Esophagus (tissue), 2 donors: Measurements from ENCODE around the gene TEX28. TPM values are rescaled to one million over a fixed set of nuclear protein-coding genes. Genes with fewer than 3 reads are reported as not detected.
"Not testable (repeated sequence)": the region's sequence is repeated elsewhere in the genome, so short reads cannot be mapped to it uniquely, and the experiment has no call there.

Experiments used
- H3K27ac ChIP-seq, 2 donors: one replicate each; pipeline ENCODE4 v1.5.1; 2013; ENCODE audit warnings: low read depth in 2 of 2, mild to moderate bottlenecking in 2 of 2, inconsistent platforms in 1 of 2, low read length in 1 of 2, moderate library complexity in 1 of 2
- H3K27me3 ChIP-seq, 2 donors: one replicate each; pipeline ENCODE4 v1.6.1; 2013; ENCODE audit warnings: low read length in 2 of 2, control low read depth in 1 of 2, mild to moderate bottlenecking in 1 of 2; ENCODE audit not compliant: insufficient read depth in 2 of 2, control insufficient read depth in 1 of 2
- H3K36me3 ChIP-seq, 2 donors: one replicate each; pipeline ENCODE4 v1.6.1; 2013; ENCODE audit warnings: low read length in 1 of 2; ENCODE audit not compliant: control insufficient read depth in 2 of 2, insufficient read depth in 2 of 2
- H3K4me1 ChIP-seq, 2 donors: one replicate each; pipeline ENCODE4 v1.6.1; 2013; ENCODE audit warnings: low read length in 1 of 2; ENCODE audit not compliant: control insufficient read depth in 2 of 2, insufficient read depth in 2 of 2
- H3K4me3 ChIP-seq, 2 donors: one replicate each; pipeline ENCODE4 v1.5.1; 2013; ENCODE audit warnings: low read length in 2 of 2, mild to moderate bottlenecking in 2 of 2, low read depth in 1 of 2, moderate library complexity in 1 of 2
- H3K9me3 ChIP-seq, 2 donors: one replicate each; pipeline ENCODE4 v1.6.1; 2013; ENCODE audit warnings: mild to moderate bottlenecking in 2 of 2, low read depth in 1 of 2, low read length in 1 of 2, moderate library complexity in 1 of 2; ENCODE audit not compliant: control insufficient read depth in 2 of 2, insufficient read depth in 1 of 2
- WGBS, 2 donors: extraction: QIAGEN DNeasy Blood & Tissue Kit; methylation state at CpG; one replicate each; pipeline ENCODE4 v1.1.7; 2013; 5-methylcytosine and 5-hydroxymethylcytosine counted together
- polyA plus RNA-seq, 2 donors: library from polyadenylated mRNA; stranded (reverse); fragments of 200-250 nt; gene quantifications; one replicate each; pipeline ENCODE4 v1.2.3, GENCODE V29; 2013
- donor health status: healthy with polysubstance abuse.
- donor health status: Bipolar disorder and iron deficiency.

The TEX28 gene, protein sequence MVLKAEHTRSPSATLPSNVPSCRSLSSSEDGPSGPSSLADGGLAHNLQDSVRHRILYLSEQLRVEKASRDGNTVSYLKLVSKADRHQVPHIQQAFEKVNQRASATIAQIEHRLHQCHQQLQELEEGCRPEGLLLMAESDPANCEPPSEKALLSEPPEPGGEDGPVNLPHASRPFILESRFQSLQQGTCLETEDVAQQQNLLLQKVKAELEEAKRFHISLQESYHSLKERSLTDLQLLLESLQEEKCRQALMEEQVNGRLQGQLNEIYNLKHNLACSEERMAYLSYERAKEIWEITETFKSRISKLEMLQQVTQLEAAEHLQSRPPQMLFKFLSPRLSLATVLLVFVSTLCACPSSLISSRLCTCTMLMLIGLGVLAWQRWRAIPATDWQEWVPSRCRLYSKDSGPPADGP
- not detected for polyA plus RNA-seq

DNA sequence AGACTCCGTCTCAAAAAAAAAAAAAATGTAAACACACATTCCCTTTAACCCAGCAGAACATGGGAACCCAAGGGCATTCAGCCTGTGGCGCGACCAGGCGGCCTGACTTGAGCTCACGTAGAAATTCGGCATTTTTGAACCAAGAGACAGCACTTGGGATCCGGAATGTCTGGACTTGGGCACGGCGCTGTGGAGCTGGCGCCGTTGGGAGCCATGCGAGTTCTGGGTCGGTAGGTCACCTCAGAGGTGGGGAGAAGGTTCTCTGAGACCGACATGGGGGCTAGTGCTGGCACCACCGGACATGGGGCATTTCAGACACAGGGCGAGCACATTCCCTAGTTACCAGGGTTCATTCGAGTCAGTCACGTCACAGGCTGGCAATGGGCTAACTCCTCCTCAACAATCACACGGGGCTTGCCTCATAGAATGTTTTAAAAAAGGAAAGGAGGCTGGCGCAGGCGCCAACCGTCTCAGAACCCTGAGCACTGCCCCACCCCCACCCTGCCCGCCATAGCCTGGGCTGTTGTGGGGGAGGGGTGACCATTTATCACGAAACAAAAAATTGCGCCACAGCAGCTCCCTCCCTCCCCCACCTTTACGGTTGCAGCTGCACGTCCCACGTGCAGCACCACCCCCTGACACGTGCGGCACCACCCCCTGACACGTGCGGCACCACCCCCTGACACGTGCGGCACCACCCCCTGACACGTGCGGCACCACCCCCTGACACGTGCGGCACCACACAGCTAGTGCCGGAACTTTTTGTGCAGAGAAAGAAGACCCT lies at the start of gene TEX28:
Gene TEX28 (minus strand): TSS at position 334 of the 784 bp plus-strand sequence. CDS start 3,007 bp downstream, outside the sequence.
- no peak within 1 kb of the TSS for H3K27ac ChIP-seq
- H3K27me3 ChIP-seq: no peaks in the 10 kb centered on the region
- 93 to 94% methylated on average over 38 of the region's 39 CpGs for WGBS, 2 donors
- H3K9me3 ChIP-seq: peaks cover 0 to 5% of the 10 kb centered on the region in 2 donors
- no peak within 1 kb of the TSS for H3K4me3 ChIP-seq
- H3K4me1 ChIP-seq: no peaks in the 10 kb centered on the region
- no peaks in the 10 kb centered on the region for H3K36me3 ChIP-seq

DNA sequence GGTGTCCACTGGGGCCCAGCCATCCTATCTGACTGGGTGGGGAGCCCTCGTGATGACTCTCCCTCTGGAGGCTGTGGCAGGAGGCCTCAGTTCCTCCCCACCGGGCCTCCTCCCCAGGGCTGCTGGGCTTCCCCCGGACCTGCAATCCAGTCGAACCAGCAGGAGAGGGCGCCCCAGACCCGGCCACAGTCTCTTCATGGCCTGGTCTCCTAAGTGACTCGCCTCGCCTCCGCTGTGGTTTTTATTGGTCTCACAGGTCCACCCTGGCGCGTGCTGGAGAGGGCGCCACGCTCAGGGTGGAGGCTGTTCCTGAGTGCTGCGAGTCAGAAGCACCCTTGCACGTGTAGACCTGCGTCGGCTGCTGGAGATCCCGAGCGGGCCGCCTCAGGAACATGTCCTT lies 48.7 kb upstream of the TEX28 start:
- not testable (repeated sequence) for H3K27ac ChIP-seq, H3K4me3 ChIP-seq, H3K4me1 ChIP-seq, H3K36me3 ChIP-seq, H3K27me3 ChIP-seq, H3K9me3 ChIP-seq
- no CpG with 5 or more reads among the region's 20 CpGs for WGBS, 2 donors

DNA sequence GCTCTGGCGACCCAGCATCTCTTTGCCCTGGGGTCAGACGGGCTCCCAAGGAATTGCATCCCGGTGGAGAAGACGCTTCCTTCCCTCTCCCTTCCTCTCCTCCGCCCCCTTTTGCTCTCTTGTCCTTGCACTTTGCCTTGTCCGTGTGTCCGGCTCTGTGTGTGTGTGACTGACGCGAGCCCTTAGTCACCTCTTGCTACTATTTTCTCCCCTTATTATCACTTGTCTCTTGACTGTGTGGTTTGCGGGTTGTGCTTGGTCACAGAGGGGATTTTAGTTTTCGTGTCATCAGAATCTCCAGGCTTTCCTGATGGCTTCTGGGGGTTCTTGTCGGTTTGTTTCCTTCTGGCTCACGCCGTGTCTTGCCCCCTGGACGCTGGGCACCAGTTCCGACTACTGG lies 48.1 kb upstream of the TEX28 start:
- not testable (repeated sequence) for H3K36me3 ChIP-seq, H3K4me1 ChIP-seq, H3K4me3 ChIP-seq, H3K9me3 ChIP-seq, H3K27me3 ChIP-seq, H3K27ac ChIP-seq
- no CpG with 5 or more reads among the region's 16 CpGs for WGBS, 2 donors

DNA sequence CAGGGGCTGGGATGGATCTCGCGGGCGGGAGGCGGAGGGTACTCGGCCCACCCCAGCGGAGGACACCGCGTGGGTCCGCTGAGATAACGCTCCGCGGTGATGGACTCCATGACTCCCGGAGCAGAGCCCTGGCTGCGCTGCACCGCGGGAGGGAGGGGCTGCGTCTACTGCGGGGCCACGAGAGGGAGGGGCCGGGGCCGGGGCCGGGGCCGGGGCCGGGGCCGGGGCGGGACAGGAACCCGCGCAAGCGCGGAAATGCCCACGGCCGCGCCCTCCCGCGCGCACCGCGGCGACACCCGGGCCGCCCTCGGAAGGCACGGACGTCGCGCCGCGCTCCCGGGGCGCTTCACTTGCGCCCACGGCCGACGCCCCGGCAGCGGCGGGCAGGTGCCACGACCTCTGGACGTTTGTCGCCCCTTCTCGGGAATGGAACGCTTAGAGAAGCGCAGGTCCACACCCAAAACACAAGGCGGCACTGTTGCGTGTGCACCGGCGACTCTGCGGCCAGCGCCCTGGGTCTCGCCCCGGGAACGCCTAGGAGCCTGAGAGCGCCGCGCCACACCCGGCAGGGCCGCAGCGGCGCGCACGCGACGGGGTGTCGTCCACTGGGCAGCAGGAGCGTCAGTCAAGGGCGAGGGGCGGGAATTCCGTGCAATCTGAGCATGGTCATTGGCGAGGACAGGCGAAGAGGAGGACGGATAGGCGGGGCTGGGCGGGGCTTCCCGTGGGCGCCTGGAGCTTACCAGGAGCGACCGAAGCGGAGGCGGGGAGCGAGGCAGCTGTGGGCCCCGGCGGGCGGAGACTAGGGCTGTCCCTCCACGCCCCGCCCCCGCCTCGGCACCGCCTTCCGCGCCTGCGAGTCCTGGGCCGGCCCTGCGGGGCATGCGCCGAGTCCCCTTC lies 46.7 kb upstream of the TEX28 start:
- not testable (repeated sequence) for H3K9me3 ChIP-seq, H3K27ac ChIP-seq, H3K4me1 ChIP-seq, H3K4me3 ChIP-seq, H3K36me3 ChIP-seq, H3K27me3 ChIP-seq
- 2 to 20% methylated on average over 2 to 14 of the region's 115 CpGs for WGBS, 2 donors

DNA sequence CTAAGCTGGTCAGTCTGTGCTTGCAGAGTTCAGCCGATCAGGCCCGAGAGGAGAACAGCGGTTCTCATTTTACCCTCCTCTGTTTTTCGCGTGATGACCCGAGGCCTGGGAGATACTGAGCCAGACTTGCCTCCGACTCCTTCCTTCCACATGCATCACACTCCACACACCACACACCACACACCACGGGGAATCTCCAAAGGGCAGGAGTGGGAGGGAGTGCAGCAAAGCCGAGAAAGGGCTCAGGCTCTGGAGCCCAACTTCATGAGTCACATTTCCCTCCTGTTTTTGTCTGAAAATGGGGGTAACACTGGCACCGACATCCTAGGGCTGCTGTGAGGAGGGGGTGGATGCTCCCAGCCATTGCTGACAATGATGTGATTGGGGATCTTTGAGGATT lies 39.6 kb upstream of the TEX28 start:
- Histone ChIP-seq H3K4me1 (no peaks in the 10 kb centered on the region), H3K36me3 (no peaks in the 10 kb centered on the region), H3K27ac (no peak overlapping the region), H3K27me3 (no peaks in the 10 kb centered on the region), H3K9me3 (no peaks in the 10 kb centered on the region), H3K4me3 (no peak overlapping the region)
- WGBS, 2 donors: 77 to 80% methylated on average over 10 of the region's 10 CpGs

DNA sequence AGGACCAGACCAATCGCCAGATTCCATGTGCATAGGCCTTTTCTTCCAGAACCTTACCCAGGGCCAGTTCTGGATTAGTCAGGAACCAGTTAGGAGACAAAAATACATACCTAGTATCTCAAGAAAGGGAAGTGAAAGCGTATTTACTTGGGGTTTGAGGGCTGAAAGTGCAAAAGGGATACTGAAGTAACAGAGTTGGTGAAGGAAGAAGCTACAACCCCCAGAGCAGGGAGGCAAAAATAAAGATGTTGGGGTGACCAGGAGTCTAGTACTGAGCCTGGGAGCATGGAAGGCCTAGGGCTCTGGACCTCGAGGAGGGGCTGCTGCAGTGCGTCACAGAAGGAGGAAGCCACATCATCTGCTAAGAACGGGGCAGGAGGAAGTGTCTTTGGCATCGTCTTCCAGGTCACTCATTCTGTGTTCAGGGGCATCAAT lies 38.9 kb upstream of the TEX28 start:
- Histone ChIP-seq H3K36me3 (no peaks in the 10 kb centered on the region), H3K27ac (no peak overlapping the region), H3K27me3 (no peaks in the 10 kb centered on the region), H3K4me3 (no peak overlapping the region), H3K4me1 (no peaks in the 10 kb centered on the region), H3K9me3 (no peaks in the 10 kb centered on the region)
- 72 to 73% methylated on average over 5 to 6 of the region's 6 CpGs for WGBS, 2 donors

DNA sequence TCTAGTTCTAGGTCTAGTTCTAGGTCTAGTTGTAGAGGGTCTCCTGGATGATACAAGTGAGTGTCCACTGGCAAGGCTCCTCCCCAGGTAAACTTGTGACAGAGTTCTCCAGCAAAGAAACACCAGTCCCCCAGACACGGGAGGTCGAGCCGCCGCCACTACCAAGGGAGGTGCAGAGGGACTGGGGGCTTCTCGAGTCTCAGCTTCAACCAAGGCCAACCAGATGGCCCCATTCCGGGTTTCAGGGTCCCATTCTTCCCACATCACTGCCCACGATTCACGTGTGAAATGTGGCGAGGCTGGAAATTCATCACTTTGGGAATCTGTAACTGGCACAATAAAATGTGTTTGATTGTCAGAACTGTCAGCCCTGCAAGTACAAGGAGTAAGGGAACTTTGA lies 38.2 kb upstream of the TEX28 start:
- Histone ChIP-seq H3K27me3 (no peaks in the 10 kb centered on the region), H3K9me3 (no peaks in the 10 kb centered on the region), H3K36me3 (no peaks in the 10 kb centered on the region), H3K4me3 (no peak overlapping the region), H3K4me1 (no peaks in the 10 kb centered on the region), H3K27ac (no peak overlapping the region)
- WGBS, 2 donors: 93 to 94% methylated on average over 9 of the region's 9 CpGs

DNA sequence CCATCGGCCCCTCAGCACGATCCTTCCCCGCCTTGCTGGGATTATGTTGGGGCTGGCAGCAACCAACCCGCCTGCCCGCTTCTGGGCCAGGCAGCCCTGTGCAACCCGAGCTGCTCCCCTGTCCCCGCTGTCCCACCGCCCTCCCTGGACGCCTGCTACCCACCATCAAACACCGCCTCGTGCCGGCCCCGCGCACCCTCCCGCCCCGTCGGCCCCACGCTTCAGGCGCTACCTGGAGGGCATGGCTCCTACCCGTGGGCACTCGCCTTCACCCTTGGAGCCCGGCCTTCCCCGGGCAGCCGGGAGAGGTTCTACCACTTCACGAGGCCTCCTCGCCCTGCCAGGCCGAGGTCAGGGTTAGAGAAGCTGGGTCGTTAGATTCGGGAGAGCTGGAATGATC lies 37.6 kb upstream of the TEX28 start:
- Histone ChIP-seq H3K27me3 (no peaks in the 10 kb centered on the region), H3K4me3 (no peak overlapping the region), H3K36me3 (no peaks in the 10 kb centered on the region), H3K4me1 (no peaks in the 10 kb centered on the region), H3K27ac (no peak overlapping the region), H3K9me3 (no peaks in the 10 kb centered on the region)
- 92 to 94% methylated on average over 29 of the region's 29 CpGs for WGBS, 2 donors

DNA sequence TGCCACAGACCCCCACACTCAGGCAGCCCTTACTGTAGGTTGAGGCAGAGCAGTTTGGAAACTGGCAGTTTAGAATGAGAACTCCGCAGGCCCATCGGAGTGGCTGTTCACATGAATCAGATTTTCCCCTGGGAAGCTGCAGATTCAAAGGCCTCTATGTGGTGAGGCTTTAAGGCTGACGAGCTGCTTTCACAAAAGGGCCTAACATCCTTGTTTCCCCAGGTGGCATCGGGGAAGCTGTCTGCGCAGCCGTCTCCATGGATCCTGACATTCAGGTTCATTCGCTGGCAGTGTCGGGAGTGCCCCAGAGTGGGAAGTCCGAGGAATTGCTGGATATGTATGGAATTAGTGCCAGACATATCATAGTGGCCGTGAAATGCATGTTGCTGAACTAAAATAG lies 34.4 kb upstream of the TEX28 start:
- 79 to 83% methylated on average over 10 of the region's 10 CpGs for WGBS, 2 donors
- Histone ChIP-seq H3K9me3 (no peaks in the 10 kb centered on the region), H3K4me1 (no peaks in the 10 kb centered on the region), H3K36me3 (no peaks in the 10 kb centered on the region), H3K4me3 (no peak overlapping the region), H3K27ac (no peak overlapping the region), H3K27me3 (no peaks in the 10 kb centered on the region)
